PC-9 (cell line): ENCODE data around the gene RPS15.

Experiments used
- EZH2 ChIP-seq: fragments of 200-600 bp; sonication (generic); IDR thresholded peaks from 2 replicates; pipeline ENCODE4 v1.8.0; 2017; ENCODE audit warnings: antibody characterized with exemption, low read depth
- TF ChIP-seq, protein P1 (sequence below): fragments of 200-600 bp; sonication (generic); conservative IDR thresholded peaks from 2 replicates; pipeline ENCODE4 v1.6.1; 2017; ENCODE audit warnings: mixed run types, antibody characterized with exemption, mild to moderate bottlenecking, moderate library complexity

DNA sequence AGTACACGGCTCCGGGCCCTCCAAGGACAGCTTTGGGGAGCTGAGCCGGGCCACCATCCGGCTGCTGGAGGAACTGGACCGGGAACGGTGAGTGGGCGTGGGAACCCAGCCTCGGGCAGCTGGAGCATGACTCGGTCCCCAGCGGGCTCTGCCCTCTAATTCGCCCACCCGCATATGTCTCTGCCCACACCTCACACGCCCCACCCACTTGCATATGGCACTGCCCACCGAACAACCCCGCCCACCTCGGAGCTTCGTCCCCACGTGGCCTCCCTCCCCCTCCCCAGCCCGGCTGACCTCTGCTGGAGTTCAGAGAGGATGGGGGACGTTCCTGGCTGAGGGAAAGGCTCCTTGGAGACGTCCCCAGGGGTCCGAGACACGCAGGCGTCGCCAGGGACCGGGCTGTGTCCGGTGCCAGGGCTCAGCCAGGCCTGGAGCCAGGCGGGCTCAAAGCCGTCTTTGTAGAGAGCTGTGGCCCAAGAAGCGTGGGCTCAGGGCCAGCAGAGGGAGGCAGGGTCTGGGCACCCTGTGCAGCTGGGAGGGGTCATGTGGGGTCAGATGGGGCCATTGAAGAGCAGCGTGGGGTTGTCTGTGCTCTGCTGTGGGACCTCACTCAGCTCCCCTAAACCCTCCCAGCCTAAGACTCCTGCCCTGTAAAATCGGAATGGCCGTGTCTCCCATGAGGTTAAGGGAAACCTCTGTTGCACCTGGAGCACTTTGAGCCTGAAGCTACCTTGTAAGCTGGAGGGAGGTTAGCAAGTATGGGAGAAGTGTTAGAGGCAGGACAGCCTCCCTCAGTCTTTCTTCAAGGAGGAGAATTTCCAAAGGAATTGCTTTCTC is 15.5 kb downstream of the RPS15 start:
- TF ChIP-seq EZH2, result no peak
- TF ChIP-seq, protein P1, sequence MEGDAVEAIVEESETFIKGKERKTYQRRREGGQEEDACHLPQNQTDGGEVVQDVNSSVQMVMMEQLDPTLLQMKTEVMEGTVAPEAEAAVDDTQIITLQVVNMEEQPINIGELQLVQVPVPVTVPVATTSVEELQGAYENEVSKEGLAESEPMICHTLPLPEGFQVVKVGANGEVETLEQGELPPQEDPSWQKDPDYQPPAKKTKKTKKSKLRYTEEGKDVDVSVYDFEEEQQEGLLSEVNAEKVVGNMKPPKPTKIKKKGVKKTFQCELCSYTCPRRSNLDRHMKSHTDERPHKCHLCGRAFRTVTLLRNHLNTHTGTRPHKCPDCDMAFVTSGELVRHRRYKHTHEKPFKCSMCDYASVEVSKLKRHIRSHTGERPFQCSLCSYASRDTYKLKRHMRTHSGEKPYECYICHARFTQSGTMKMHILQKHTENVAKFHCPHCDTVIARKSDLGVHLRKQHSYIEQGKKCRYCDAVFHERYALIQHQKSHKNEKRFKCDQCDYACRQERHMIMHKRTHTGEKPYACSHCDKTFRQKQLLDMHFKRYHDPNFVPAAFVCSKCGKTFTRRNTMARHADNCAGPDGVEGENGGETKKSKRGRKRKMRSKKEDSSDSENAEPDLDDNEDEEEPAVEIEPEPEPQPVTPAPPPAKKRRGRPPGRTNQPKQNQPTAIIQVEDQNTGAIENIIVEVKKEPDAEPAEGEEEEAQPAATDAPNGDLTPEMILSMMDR, result no peak
